Retinal pigment epithelial cell (primary cell): ENCODE data around the gene GPR65.

ENCODE experiments used
- DNase-seq: peaks from one replicate; pipeline ENCODE4 v3.0.0-alpha.2; 2010; ENCODE audit warnings: low read depth
- H3K4me3 ChIP-seq: 2 replicates; pipeline ENCODE4 v1.5.1; 2011; ENCODE audit warnings: mild to moderate bottlenecking, low read length, control low read depth, moderate library complexity
- CTCF ChIP-seq: conservative IDR thresholded peaks from 2 replicates; pipeline ENCODE4 v1.5.1; 2011; ENCODE audit warnings: low read depth, low read length, control low read depth, inconsistent platforms

GPR65 gene

GRCh38 chr14:88002421-88003075 is 2.4 kb upstream of the GPR65 start:
- no peak for TF ChIP-seq CTCF
- no peak overlapping the region for H3K4me3 ChIP-seq
- DNase-seq: no peak

GRCh38 chr14:88003425-88003824 is 1.5 kb upstream of the GPR65 start:
- TF ChIP-seq CTCF: no peak
- no peak for DNase-seq
- no peak overlapping the region for H3K4me3 ChIP-seq

- no peak overlapping the region for H3K4me3 ChIP-seq
- no peak for DNase-seq
- no peak for TF ChIP-seq CTCF
Observed at GRCh38 chr14:88004506-88005036, 364 bp upstream of the GPR65 start.

- H3K4me3 ChIP-seq: no peak overlapping the region
- no peak for TF ChIP-seq CTCF
- no peak for DNase-seq
Observed at GRCh38 chr14:88005978-88006851, 1.3 kb downstream of the GPR65 start.

- TF ChIP-seq CTCF: no peak
- no peak overlapping the region for H3K4me3 ChIP-seq
- DNase-seq: no peak
Observed at GRCh38 chr14:88007608-88008007, 2.7 kb downstream of the GPR65 start.

- H3K4me3 ChIP-seq: no peak overlapping the region
- no peak for TF ChIP-seq CTCF
- no peak for DNase-seq
Observed at GRCh38 chr14:88008039-88008742, 3.3 kb downstream of the GPR65 start.
